NCI-H526 treated with DMSO at 0.1 percent for 48 hours (cell line): ENCODE data around the gene C1orf146.
"Not testable (repeated sequence)": the region's sequence is repeated elsewhere in the genome, so short reads cannot be mapped to it uniquely, and the experiment has no call there.

Experiments
- DNase-seq: peaks from one replicate; lab custom pipeline; 2025; lab: John Stamatoyannopoulos, UW

The C1orf146 gene

GRCh38 chr1:92274939-92275338 is 57.2 kb downstream of the C1orf146 start:
- DNase-seq, result no peak

GRCh38 chr1:92276082-92276481 is 58.4 kb downstream of the C1orf146 start:
- no peak for DNase-seq

GRCh38 chr1:92277105-92277723 is 59.5 kb downstream of the C1orf146 start:
- no peak for DNase-seq

- not testable (repeated sequence) for DNase-seq
Measured at GRCh38 chr1:92279781-92280180, 62.1 kb downstream of the C1orf146 start.

GRCh38 chr1:92281411-92281810 is 63.7 kb downstream of the C1orf146 start:
- DNase-seq, result not testable (repeated sequence)

GRCh38 chr1:92291372-92291999 is 73.8 kb downstream of the C1orf146 start:
- peak; percentile 59 for DNase-seq
